ENCODE data around the gene MTERF4.

GRCh38 chr2:241069821-241070281 lies 32.2 kb downstream of the MTERF4 start:
- TF ChIP-seq CTCF (IDR thresholded peaks at IDR 0.05), result no peak
- no peak for TF ChIP-seq ZFP36 (IDR thresholded peaks at IDR 0.05; ENCODE audit: borderline replicate concordance, partially characterized antibody)
- no peak for TF ChIP-seq USF2 (IDR thresholded peaks at IDR 0.05)
- TF ChIP-seq KDM5A (IDR thresholded peaks at IDR 0.05), result no peak
